Naive thymus-derived CD4-positive, alpha-beta T cell (primary cell): ENCODE data around the gene ENO2. TPM values are rescaled to one million over a fixed set of nuclear protein-coding genes. Genes with fewer than 3 reads are reported as not detected.

ENCODE experiments used
- ATAC-seq: fragments of 150-1000 bp; cut with Tn5 transposase; 2 replicates; pipeline ENCODE4 v1.10.0; 2021; ENCODE audit warnings: mild to moderate bottlenecking, moderate library complexity
- CTCF ChIA-PET: fragments of 350-600 bp; sonication (Branson Sonifier 250); formaldehyde crosslinking; loops from one replicate; lab custom pipeline; 2021; ENCODE audit warnings: antibody characterized with exemption; lab: Charles Lee
- POLR2A ChIA-PET: fragments of 350-600 bp; sonication (Branson Sonifier 250); formaldehyde crosslinking; loops from one replicate; lab custom pipeline; 2021; ENCODE audit warnings: antibody characterized with exemption, inconsistent platforms; lab: Charles Lee
- DNase-seq, 9 donors: peaks; one replicate each; pipeline versions ENCODE4 v3.0.0 to v3.0.0-alpha.2; 2020 to 2022; ENCODE audit warnings: mixed read lengths in 1 of 9
- H3K27ac ChIP-seq: one replicate; pipeline ENCODE4 v1.7.0; 2013; ENCODE audit warnings: mild to moderate bottlenecking, low read depth, low read length, moderate library complexity
- H3K27me3 ChIP-seq, 2 donors: one replicate each; pipeline ENCODE4 v1.7.0; 2013; ENCODE audit warnings: low read length in 2 of 2, mild to moderate bottlenecking in 2 of 2, moderate library complexity in 2 of 2; ENCODE audit not compliant: control insufficient read depth in 2 of 2, insufficient read depth in 2 of 2
- H3K36me3 ChIP-seq, 3 experiments: 1 replicate in 2 of 3; 2 replicates in 1 of 3; pipeline ENCODE4 v1.7.0; 2013; ENCODE audit warnings: low read length in 3 of 3, mild to moderate bottlenecking in 3 of 3, moderate library complexity in 1 of 3; ENCODE audit not compliant: insufficient read depth in 3 of 3, control insufficient read depth in 2 of 3
- H3K4me1 ChIP-seq, 2 donors: one replicate each; pipeline ENCODE4 v1.7.0; 2013; ENCODE audit warnings: low read length in 2 of 2, mild to moderate bottlenecking in 2 of 2, moderate library complexity in 1 of 2; ENCODE audit not compliant: control insufficient read depth in 2 of 2, insufficient read depth in 2 of 2
- H3K4me3 ChIP-seq: 2 replicates; pipeline ENCODE4 v1.7.0; 2013; ENCODE audit warnings: mild to moderate bottlenecking, low read length
- H3K9me3 ChIP-seq, 3 experiments: 1 replicate in 2 of 3; 2 replicates in 1 of 3; pipeline ENCODE4 v1.7.0; 2013; ENCODE audit warnings: low read length in 3 of 3; ENCODE audit not compliant: control insufficient read depth in 2 of 3
- H3K27ac Mint-ChIP-seq, 9 donors: one replicate each; pipeline ENCODE4 v1.8.0; 2020 to 2022; ENCODE audit warnings: mixed read lengths in 9 of 9, mild to moderate bottlenecking in 8 of 9, moderate library complexity in 5 of 9, inconsistent platforms in 2 of 9
- H3K27me3 Mint-ChIP-seq, 5 donors: one replicate each; pipeline ENCODE4 v1.8.0; 2021 to 2022; ENCODE audit warnings: mixed read lengths in 5 of 5, mild to moderate bottlenecking in 1 of 5
- H3K36me3 Mint-ChIP-seq, 5 donors: one replicate each; pipeline ENCODE4 v1.8.0; 2020 to 2022; ENCODE audit warnings: mixed read lengths in 5 of 5, mild to moderate bottlenecking in 3 of 5, inconsistent platforms in 1 of 5
- H3K4me1 Mint-ChIP-seq, 7 donors: one replicate each; pipeline ENCODE4 v1.8.0; 2020 to 2022; ENCODE audit warnings: mixed read lengths in 7 of 7, mild to moderate bottlenecking in 3 of 7, inconsistent platforms in 1 of 7
- H3K4me3 Mint-ChIP-seq, 10 donors: one replicate each; pipeline ENCODE4 v1.8.0; 2020 to 2022; ENCODE audit warnings: mild to moderate bottlenecking in 10 of 10, mixed read lengths in 10 of 10, moderate library complexity in 6 of 10, inconsistent platforms in 2 of 10
- H3K9me3 Mint-ChIP-seq, 11 donors: one replicate each; pipeline ENCODE4 v1.8.0; 2020 to 2022; ENCODE audit warnings: mixed read lengths in 11 of 11, mild to moderate bottlenecking in 4 of 11, inconsistent platforms in 1 of 11, moderate library complexity in 1 of 11
- intact Hi-C, 2 donors: fragments of 100-400 bp; cut with micrococcal nuclease; formaldehyde crosslinking; loops; one replicate each; pipeline ENCODE4 v1.15.1; 2023
- polyA plus RNA-seq, 2 donors: library from polyadenylated mRNA; unstranded; fragments of 300-500 nt; fragmentation: Illumina TruSeq; gene quantifications; one replicate each; pipeline ENCODE4 v1.2.3, GENCODE V29; 2021
- total RNA-seq, 6 experiments: library from RNA in 5 of 6; stranded (reverse) in 5 of 6; gene quantifications; 1 replicate in 5 of 6; 2 replicates in 1 of 6; pipeline ENCODE4 v1.2.3 and lab custom pipeline; 2021 to 2026

ENO2 gene
- total and polyA plus RNA-seq, 7 experiments from 2014 or later, result 22.5 to 193 (median 90.6) TPM

- Histone ChIP-seq H3K36me3 (no peaks in the 10 kb centered on the region), H3K4me3 (no peak overlapping the region), H3K9me3 (no peaks in the 10 kb centered on the region), H3K27me3 (no peaks in the 10 kb centered on the region), H3K27ac (no peak overlapping the region), H3K4me1 (no peaks in the 10 kb centered on the region)
- Mint-ChIP-seq H3K4me1 (peaks cover 0 to 14% (median 5%) of the 10 kb centered on the region in 7 donors), H3K4me3 (no peak overlapping the region), H3K9me3 (no peaks in the 10 kb centered on the region), H3K27ac (no peak overlapping the region), H3K36me3 (peaks cover 0 to 2% (median 0%) of the 10 kb centered on the region in 5 donors), H3K27me3 (peaks cover 0 to 3% (median 0%) of the 10 kb centered on the region in 5 donors)
- ChIA-PET CTCF (interaction anchor here (1.5 kb wide), 1 partner anchor 24 kb away, joined by 4 read pairs; the partner anchor contains the start of gene SPSB2), POLR2A (interaction anchor here (0.8 to 1.0 kb wide), 3 partner anchors 17 to 45 kb away, joined by 3 to 5 read pairs (median 3); partner anchors contain the start of genes ENO2 and USP5)
- ATAC-seq, result no peak
- intact Hi-C loops, result no loop called here
- DNase-seq, result no peak
Measured at GRCh38 chr12:6896846-6897435, 17.4 kb upstream of the ENO2 start.

- DNase-seq (no peak), ATAC-seq (no peak)
- no peak overlapping the region for H3K4me3 Mint-ChIP-seq
- H3K27ac Mint-ChIP-seq, result no peak overlapping the region
- no peak overlapping the region for H3K27ac ChIP-seq
- H3K9me3 ChIP-seq, result no peaks in the 10 kb centered on the region
- no peaks in the 10 kb centered on the region for H3K27me3 ChIP-seq
- H3K36me3 Mint-ChIP-seq, result no peaks in the 10 kb centered on the region
- intact Hi-C loops, result no loop called here
- ChIA-PET POLR2A (interaction anchor here (0.9 to 1.9 kb wide), 2 partner anchors 8 to 14 kb away, joined by 3 to 8 read pairs; no protein-coding TSS in a partner anchor), CTCF (no interaction called here)
- peaks cover 6 to 8% of the 10 kb centered on the region in 2 donors for H3K4me1 ChIP-seq
- H3K4me1 Mint-ChIP-seq, result peaks cover 0 to 13% (median 5%) of the 10 kb centered on the region in 7 donors
- H3K27me3 Mint-ChIP-seq, result peaks cover 0 to 3% (median 0%) of the 10 kb centered on the region in 5 donors
- H3K9me3 Mint-ChIP-seq, result no peaks in the 10 kb centered on the region
- H3K36me3 ChIP-seq, result no peaks in the 10 kb centered on the region
- no peak overlapping the region for H3K4me3 ChIP-seq
Measured at GRCh38 chr12:6899427-6899826, 15.0 kb upstream of the ENO2 start.

- H3K4me1 Mint-ChIP-seq, result peaks cover 0 to 13% (median 5%) of the 10 kb centered on the region in 7 donors
- Histone ChIP-seq H3K27ac (no peak overlapping the region), H3K4me3 (no peak overlapping the region), H3K4me1 (peaks cover 8 to 11% of the 10 kb centered on the region in 2 donors), H3K9me3 (no peaks in the 10 kb centered on the region), H3K36me3 (no peaks in the 10 kb centered on the region), H3K27me3 (no peaks in the 10 kb centered on the region)
- peaks cover 0 to 3% (median 0%) of the 10 kb centered on the region in 5 donors for H3K27me3 Mint-ChIP-seq
- no peak overlapping the region for H3K27ac Mint-ChIP-seq
- DNase-seq (no peak), ATAC-seq (no peak)
- H3K9me3 Mint-ChIP-seq, result no peaks in the 10 kb centered on the region
- H3K36me3 Mint-ChIP-seq, result no peaks in the 10 kb centered on the region
- H3K4me3 Mint-ChIP-seq, result peak overlapping the region in 1 of 10 donors; percentile 37
- intact Hi-C loops, result loop anchor here in 1 of 2 donors (5.0 kb wide), 1 partner anchor 343 kb away; the partner anchor contains the start of gene IFFO1
- ChIA-PET CTCF (no interaction called here), POLR2A (interaction anchor here (1.9 kb wide), 1 partner anchor 9 kb away, joined by 8 read pairs; no protein-coding TSS in a partner anchor)
Measured at GRCh38 chr12:6899837-6900519, 14.4 kb upstream of the ENO2 start.

- H3K27me3 Mint-ChIP-seq, result no peaks in the 10 kb centered on the region
- no peak overlapping the region for H3K4me3 Mint-ChIP-seq
- CTCF ChIA-PET, result interaction anchor here (1.1 to 2.1 kb wide), 2 partner anchors 11 to 68 kb away, joined by 5 to 6 read pairs; no protein-coding TSS in a partner anchor
- Histone ChIP-seq H3K27me3 (no peaks in the 10 kb centered on the region), H3K4me1 (peaks cover 14 to 17% of the 10 kb centered on the region in 2 donors), H3K36me3 (no peaks in the 10 kb centered on the region), H3K27ac (no peak overlapping the region), H3K9me3 (no peaks in the 10 kb centered on the region), H3K4me3 (no peak overlapping the region)
- ATAC-seq, result no peak
- intact Hi-C loops, result loop anchor here in 1 of 2 donors (5.0 kb wide), 1 partner anchor 345 kb away; the partner anchor contains the start of gene IFFO1
- no peaks in the 10 kb centered on the region for H3K9me3 Mint-ChIP-seq
- no peak for DNase-seq
- POLR2A ChIA-PET, result interaction anchor here (0.7 to 3.8 kb wide), 4 partner anchors 11 to 29 kb away, joined by 3 to 20 read pairs (median 7); partner anchors contain the start of genes ENO2 and SPSB2
- no peaks in the 10 kb centered on the region for H3K36me3 Mint-ChIP-seq
- no peak overlapping the region for H3K27ac Mint-ChIP-seq
- H3K4me1 Mint-ChIP-seq, result peaks cover 0 to 13% (median 5%) of the 10 kb centered on the region in 7 donors
Measured at GRCh38 chr12:6902448-6902847, 11.9 kb upstream of the ENO2 start.

GRCh38 chr12:6903722-6904121 lies 10.7 kb upstream of the ENO2 start:
- Mint-ChIP-seq H3K4me3 (peak overlapping the region in 1 of 10 donors; percentile 8), H3K4me1 (peaks cover 0 to 13% (median 5%) of the 10 kb centered on the region in 7 donors), H3K9me3 (peaks cover 0 to 3% (median 0%) of the 10 kb centered on the region in 11 donors), H3K36me3 (peaks cover 0 to 5% (median 0%) of the 10 kb centered on the region in 5 donors), H3K27ac (peak overlapping the region in 1 of 9 donors; percentile 78), H3K27me3 (no peaks in the 10 kb centered on the region)
- ChIA-PET CTCF (interaction anchor here (0.6 to 2.1 kb wide), 2 partner anchors 69 to 768 kb away, joined by 5 read pairs; no protein-coding TSS in a partner anchor), POLR2A (interaction anchor here (1.1 to 3.8 kb wide), 3 partner anchors 10 to 31 kb away, joined by 3 to 20 read pairs (median 17); partner anchors contain the start of genes ENO2 and SPSB2)
- H3K27ac ChIP-seq, result peak overlapping the region; percentile 93
- no peaks in the 10 kb centered on the region for H3K27me3 ChIP-seq
- intact Hi-C loops, result loop anchor here (1.0 to 5.0 kb wide), 8 partner anchors 11 to 346 kb away; partner anchors contain the start of genes ENO2 (in 2 of the 2), SPSB2 (in 2 of the 2), USP5 (in 2 of the 2) and IFFO1 (in 1 of the 2)
- ATAC-seq (no peak), DNase-seq (no peak)
- no peaks in the 10 kb centered on the region for H3K9me3 ChIP-seq
- no peak overlapping the region for H3K4me3 ChIP-seq
- H3K36me3 ChIP-seq, result no peaks in the 10 kb centered on the region
- H3K4me1 ChIP-seq, result peaks cover 14 to 17% of the 10 kb centered on the region in 2 donors
